ENCODE results near the gene HSD11B1L.
"Not testable (repeated sequence)": the region's sequence is repeated elsewhere in the genome, so short reads cannot be mapped to it uniquely, and the experiment has no call there.

Gene HSD11B1L

GRCh38 chr19:5703819-5704818 is 23.3 kb downstream of the HSD11B1L start:
- DNase-seq = no peak

DNA sequence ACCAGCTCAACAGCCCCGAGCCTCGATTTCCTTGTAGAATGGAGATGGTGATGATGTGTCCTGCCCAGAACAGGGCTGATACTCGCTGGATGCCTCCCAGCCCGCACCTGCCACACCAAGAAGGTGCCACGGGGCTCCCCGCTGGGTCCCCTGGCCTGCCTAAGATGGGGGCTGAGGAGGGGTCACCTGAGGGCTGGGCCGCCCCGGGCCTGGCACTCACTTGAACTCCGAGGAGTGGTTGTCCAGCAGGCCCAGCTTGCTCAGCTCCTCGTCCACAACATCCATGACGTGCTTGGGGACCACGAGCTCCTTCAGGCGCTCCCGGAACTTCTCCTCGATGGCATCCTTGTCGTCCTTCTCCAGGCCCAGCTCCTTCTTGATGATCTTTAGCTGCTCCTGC is 24.7 kb downstream of the HSD11B1L start:
- DNase-seq = no peak

DNA sequence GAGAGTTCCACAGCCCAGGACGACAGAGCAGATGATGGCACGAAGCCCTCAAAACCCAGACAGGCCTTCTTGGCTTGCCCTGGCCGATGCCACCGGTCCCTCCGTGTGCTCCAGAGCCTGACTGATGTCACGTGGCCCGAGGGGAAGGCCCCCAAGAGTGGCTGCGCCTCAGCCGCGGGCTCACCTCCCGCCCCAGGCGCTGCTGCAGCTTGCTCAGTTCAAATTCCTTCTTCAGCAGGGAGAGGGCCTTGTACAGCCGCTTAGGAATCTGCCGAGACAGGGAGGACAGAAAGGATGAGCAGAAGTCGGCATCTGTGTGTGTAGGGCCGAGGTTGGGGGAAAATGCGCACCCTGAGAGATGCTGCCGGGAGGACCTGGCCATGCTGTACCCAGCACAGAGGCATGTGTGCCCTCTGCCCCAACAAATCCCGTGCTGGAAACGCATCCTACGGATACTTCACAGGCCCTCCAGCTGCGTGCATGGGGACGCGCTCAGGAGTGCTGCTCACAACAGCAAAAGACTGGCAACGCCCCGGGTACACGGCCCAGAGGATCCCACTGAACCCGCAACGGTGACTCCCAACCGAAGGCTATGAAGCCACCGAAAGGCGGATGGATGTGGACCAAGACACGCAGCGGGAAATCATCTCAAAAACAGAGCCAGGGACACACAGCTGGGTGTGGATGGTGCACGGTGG is 26.2 kb downstream of the HSD11B1L start:
- DNase-seq = no peak

DNA sequence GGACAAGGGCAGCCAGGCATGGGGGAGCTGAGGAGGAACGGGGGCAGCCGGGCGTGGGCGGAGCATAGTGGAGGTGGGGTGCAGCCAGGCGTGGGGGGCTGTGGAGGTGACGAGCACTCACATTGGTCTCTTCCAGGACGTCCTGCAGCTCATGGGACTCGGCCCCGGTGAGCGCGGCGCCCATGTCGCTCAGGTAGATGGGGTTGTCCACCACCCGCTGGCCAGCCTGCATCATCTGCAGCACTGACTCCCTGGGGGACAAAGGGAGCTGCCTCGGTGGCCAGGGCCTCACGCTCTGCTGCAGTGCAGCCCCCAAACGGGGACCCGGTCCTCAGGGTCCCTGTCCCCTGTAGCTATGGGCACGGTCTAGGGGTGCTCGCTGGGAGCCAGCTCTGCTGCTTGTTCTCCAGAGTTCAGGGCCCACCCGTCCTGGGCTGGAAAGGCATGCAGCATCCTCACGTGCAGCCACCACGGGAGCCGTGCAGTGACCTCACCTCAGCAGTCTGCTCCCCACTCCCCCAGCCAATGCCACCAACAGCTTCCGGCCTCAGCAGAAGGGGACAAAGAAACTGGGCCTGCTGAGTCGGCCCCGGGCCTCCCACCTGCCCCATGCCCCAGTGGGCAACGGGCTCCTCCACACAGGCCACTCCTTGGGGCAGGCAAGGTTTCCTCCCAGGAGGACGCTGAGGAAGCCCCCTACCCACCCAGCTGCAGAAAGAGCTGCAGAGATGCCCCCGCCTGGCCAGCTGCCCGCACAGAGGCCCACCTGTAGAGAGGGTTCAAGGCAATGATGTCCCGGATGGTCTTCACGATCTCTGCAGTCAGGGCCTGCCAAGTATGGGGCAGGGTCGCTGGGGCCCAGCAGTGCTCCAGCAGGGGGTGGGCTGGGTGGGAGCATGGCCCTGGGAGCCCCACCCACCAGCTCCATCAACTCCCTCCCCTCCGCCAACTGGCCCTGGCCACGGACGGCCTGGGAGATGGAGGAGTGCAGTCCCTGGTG is 27.0 kb downstream of the HSD11B1L start:
- no peak for DNase-seq

DNA sequence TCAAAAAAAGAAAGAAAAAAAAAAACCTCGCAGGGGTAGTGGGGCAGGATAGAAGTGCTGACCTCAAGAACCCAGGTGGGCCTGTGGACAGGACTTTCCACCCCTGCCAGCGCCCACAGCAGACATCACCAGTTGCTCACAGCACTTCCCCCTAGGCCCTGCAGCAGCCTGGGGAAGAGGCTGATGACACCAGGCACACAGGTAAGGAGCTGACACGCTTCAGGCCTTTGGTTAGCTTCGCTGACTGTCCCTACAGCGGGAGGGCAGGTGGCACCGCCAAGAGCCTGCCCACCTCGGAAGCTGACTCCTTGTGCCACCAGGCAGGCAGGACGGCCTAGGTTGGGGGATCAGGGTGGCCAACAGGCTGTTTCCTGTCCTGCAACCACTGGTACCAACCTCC is 30.2 kb downstream of the HSD11B1L start:
- no peak for DNase-seq

- no peak for DNase-seq
Measured at GRCh38 chr19:5711713-5712161, 30.9 kb downstream of the HSD11B1L start.

GRCh38 chr19:5713228-5713627 is 32.4 kb downstream of the HSD11B1L start:
- DNase-seq = no peak

GRCh38 chr19:5714816-5715215 is 34.0 kb downstream of the HSD11B1L start:
- DNase-seq = no peak

GRCh38 chr19:5717215-5717935 is 36.5 kb downstream of the HSD11B1L start:
- no peak for DNase-seq

DNA sequence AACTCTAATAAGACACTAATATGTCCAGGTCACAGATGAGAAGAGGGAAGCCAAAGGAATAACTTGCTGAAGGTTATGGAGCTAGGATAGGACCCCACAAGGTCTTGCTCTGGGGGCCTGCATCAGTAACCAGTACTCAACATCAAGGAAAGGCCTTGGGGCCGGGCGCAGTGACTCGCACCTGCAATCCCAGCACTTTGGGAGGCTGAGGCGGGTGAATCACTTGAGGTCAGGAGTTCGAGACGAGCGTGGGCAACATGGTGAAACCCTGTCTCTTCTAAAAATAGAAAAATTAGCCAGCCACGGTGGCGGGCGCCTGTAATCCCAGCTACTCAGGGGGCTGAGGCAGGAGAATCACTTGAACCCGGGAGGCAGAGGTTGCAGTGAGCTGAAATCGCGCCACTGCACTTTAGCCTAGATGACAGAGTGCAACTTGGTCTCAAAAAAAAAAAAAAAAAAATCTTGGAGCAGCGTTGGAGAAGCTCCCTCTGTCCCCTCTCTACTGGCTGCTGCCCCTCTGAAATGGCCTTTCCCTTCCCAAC is 37.3 kb downstream of the HSD11B1L start:
- peak; percentile 47 for DNase-seq

DNA sequence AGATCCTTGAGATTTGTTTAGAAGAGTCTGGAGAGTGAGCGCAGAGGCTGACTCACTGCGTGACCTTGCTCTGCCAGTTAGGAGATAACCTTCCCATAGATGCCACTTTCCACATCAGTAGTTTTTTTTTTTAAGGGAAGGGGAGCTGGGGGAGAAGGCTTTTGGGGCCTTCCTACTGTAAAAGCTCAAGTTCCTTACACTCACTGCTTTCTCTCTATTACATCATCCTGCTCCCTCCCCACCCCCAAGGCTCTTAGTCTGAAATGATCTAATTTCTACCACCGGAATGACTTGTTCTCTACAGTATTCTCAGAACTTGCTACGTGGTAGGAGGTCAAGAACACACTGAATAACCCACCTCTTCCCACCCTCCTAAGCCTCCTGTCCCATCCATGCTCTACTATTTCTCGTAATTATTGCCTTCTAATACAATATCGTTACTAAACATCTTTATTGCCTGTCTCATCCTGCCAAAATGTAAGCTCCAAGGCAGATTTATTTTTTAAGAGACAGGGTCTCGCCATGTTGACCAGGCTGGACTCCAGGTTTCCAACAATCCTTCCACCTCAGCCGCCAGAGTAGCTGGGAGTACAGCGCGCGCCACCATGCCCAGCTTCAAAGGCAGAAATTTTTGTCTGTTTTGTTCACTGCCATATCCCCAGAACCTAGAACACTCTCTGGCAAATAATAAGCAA is 37.9 kb downstream of the HSD11B1L start:
- peak; percentile 44 for DNase-seq

DNA sequence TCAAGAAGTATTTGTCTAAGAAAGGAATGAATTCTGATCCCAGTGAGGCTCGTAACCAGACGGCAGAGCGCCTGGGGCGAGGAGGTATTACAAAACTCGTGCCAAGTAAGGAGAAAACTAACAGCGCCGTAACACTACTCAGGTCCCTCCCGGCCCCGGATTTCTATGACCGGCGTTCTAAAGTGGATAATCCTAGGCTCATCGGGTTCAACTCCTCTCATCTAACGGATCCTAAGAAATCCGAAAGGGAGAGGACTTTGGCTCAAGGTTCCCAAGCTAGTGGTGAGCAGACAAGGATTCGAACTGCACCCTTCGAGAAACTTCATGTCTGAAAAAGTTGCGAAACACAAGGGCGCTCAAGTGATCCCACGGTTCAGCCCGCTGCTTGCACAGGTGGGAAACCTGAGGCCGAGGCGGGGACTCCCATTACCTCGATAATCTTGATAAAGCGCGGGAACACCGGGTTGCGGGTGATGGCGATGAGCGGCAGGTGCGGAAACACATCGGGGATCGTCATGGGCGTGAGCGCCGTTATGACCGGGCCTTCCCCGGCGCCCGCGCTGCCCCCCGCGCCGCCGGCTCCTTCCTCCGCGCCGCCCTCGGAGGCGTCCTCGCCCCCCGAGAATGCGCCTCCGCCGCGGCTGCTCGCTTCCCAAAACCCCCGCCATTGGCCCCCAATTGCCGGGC is 38.6 kb downstream of the HSD11B1L start:
- no peak for DNase-seq

DNA sequence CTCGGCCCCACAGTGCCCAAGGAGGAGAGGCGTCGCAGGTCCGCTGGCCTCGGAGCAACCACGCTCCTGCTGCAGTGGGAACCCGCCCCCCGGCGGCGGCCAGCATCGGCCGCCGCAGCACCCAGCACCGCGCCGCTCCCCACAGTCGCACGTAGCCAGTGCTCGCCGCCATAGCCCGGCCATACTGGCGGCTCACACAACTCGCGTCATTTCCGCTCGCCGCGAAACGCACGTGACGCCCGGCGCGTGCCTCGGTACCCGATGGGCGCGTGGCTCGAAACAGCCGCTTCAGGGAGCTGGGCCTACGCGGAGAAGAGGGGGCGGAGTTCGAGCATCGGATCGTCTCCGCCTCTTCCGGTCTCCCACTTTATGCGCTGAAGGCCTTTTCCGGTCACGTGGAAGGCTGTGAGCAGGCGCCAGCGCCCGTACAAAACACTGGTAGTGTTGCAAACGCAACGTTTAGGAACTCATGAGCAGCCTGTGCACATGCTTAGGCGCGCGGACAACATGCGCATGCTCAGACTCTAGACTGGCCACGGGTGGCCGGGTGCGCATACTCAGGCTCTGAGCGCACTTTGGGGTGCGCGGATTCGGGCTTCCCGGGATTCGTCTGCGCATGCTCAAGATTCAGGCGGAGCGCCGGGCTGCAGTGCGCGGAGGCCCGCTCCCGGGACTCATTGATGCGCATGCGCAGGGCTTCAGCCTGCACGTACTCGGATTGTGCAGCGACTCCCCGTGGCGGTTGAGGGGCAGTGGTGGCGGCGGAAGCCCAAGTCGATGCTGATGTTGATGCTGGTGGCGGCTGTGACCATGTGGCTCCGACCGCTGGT is 39.3 kb downstream of the HSD11B1L start, which contains the start of the genes CATSPERD and LONP1:
Gene CATSPERD (plus strand): TSS at position 677 of the 830 bp plus-strand sequence. CDS start 101 bp downstream, at position 778.
Gene LONP1 (minus strand): TSS at position 186 of the 830 bp plus-strand sequence. CDS start 14 bp downstream, at position 172.
- peak; percentile 98 for DNase-seq

DNA sequence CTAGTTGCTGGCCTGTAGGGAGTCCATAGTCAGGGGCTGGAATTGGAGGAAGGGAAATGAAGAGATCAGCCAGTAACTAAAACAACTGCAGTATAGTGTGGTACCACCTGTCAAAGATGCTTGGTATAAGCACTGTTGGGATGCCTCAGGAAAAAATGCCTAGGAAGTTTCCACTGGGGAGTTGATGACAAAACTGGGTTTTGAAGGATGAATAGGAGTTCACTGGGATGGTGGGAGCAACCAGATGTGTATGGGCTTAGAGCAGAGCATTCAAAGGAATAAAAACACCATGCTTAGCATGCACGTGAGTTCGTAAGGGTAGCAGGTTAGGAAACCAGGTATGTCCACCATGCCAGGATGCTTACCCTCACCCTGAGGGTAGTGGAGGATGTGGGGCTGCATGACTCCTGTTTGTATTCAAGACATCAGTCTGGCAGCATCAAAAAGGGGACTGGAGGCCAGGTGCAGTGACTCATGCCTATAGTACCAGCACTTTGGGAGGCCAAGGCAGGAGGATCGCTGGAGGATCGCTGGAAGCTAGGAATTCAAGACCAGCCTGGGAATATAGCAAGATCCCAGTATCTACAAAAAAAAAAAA is 46.7 kb downstream of the HSD11B1L start:
- no peak for DNase-seq

DNA sequence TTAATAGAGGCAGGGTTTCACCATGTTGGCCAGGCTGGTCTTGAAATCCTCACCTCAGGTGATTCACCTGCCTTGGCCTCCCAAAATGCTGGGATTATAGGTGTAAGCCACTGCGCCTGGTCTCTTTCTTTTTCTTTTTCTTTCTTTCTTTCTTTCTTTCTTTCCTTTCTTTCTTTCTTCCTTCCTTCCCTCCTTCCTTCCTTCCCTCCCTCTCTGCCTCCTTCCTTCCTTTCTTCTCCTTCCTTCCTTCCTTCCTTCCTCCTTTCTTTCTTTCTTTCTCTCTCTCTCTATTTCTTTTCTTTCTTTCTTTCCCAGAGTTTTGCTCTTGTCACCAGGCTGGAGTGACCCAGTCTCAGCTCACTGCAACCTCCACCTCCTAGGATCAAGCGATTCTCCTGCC is 52.3 kb downstream of the HSD11B1L start:
- DNase-seq = not testable (repeated sequence)

All from stimulated activated CD4-positive, alpha-beta T cell treated with anti-CD3 and anti-CD28 coated beads, Interleukin-12 subunit alpha, Interleukin-12 subunit beta, amount 100 ng/mL, for 4 hours (primary cell).